H1 (cell line): Measurements from ENCODE around the gene TOP3B. TPM values are rescaled to one million over a fixed set of nuclear protein-coding genes. Genes with fewer than 3 reads are reported as not detected.
A peak's percentile ranks its signal among the peaks of the same experiment; 100 is the strongest.

Experiments used
- ATF3 ChIP-seq: IDR thresholded peaks from 2 replicates; pipeline ENCODE4 v1.6.1; 2011; ENCODE audit warnings: low read depth, mild to moderate bottlenecking, low read length; ENCODE audit not compliant: insufficient read depth
- BCL11A ChIP-seq, 2 experiments: IDR thresholded peaks; one replicate each; pipeline ENCODE4 v1.6.1; 2011; ENCODE audit warnings: low read depth in 2 of 2, low read length in 2 of 2, mild to moderate bottlenecking in 2 of 2
- CBX5 ChIP-seq: fragments of 300-800, 300-1000 bp; sonication (generic); IDR thresholded peaks from 2 replicates; pipeline ENCODE4 v1.7.1; 2016; ENCODE audit warnings: antibody characterized with exemption, low read length, low read depth
- E2F6 ChIP-seq: IDR thresholded peaks from 2 replicates; pipeline ENCODE4 v1.6.1; 2012; ENCODE audit warnings: inconsistent platforms
- EGR1 ChIP-seq: IDR thresholded peaks from 2 replicates; pipeline ENCODE4 v1.6.1; 2011; ENCODE audit warnings: low read depth, low read length, borderline replicate concordance
- GTF2F1 ChIP-seq: IDR thresholded peaks from 2 replicates; pipeline ENCODE4 v1.6.1; 2012; ENCODE audit warnings: low read depth, low read length, improper control_type of control experiment, borderline replicate concordance
- KDM1A ChIP-seq: fragments of 200-600, 300-600 bp; sonication (generic); IDR thresholded peaks from 2 replicates; pipeline ENCODE4 v1.7.1; 2016; ENCODE audit warnings: mild to moderate bottlenecking, low read length, borderline replicate concordance
- MAFK ChIP-seq: IDR thresholded peaks from 2 replicates; pipeline ENCODE4 v1.6.1; 2012; ENCODE audit warnings: low read depth, mild to moderate bottlenecking, improper control_type of control experiment, low read length
- NANOG ChIP-seq: IDR thresholded peaks from 2 replicates; pipeline ENCODE4 v1.6.1; 2011; ENCODE audit warnings: low read length, low read depth, mild to moderate bottlenecking, inconsistent platforms; ENCODE audit not compliant: insufficient read depth, poor library complexity, severe bottlenecking
- PHF8 ChIP-seq: fragments of 200-600 bp; sonication (generic); conservative IDR thresholded peaks from 2 replicates; pipeline ENCODE4 v1.7.1; 2012; ENCODE audit warnings: low read depth, mild to moderate bottlenecking, inconsistent platforms, low read length, moderate library complexity
- POLR2A ChIP-seq, 2 experiments: IDR thresholded peaks; 1 replicate in 1 of 2; 2 replicates in 1 of 2; pipeline ENCODE4 v1.6.1; 2011; ENCODE audit warnings: low read depth in 2 of 2, low read length in 2 of 2, mild to moderate bottlenecking in 2 of 2; ENCODE audit errors: control extremely low read depth in 1 of 2
- POU5F1 ChIP-seq: IDR thresholded peaks from 2 replicates; pipeline ENCODE4 v1.6.1; 2011; ENCODE audit warnings: low read depth, mild to moderate bottlenecking, low read length, moderate library complexity
- RAD21 ChIP-seq, 2 experiments: IDR thresholded peaks in 1 of 2; conservative IDR thresholded peaks in 1 of 2; 2 replicates each; pipeline ENCODE4 v1.6.1; 2011; ENCODE audit warnings: low read depth in 2 of 2, low read length in 2 of 2, improper control_type of control experiment in 1 of 2, inconsistent platforms in 1 of 2, mild to moderate bottlenecking in 1 of 2, moderate library complexity in 1 of 2
- RNF2 ChIP-seq: fragments of 200-900, 300-1000 bp; sonication (generic); IDR thresholded peaks from 2 replicates; pipeline ENCODE4 v1.7.1; 2016; ENCODE audit warnings: borderline replicate concordance, low read depth, mild to moderate bottlenecking, antibody characterized with exemption, low read length; ENCODE audit not compliant: poor library complexity, severe bottlenecking; ENCODE audit errors: missing control alignments
- SIN3A ChIP-seq, 2 experiments: IDR thresholded peaks in 1 of 2; conservative IDR thresholded peaks in 1 of 2; 2 replicates each; pipeline ENCODE4 v1.6.1; 2011 to 2012; ENCODE audit warnings: low read length in 2 of 2, improper control_type of control experiment in 1 of 2, low read depth in 1 of 2, mild to moderate bottlenecking in 1 of 2
- SIRT6 ChIP-seq: IDR thresholded peaks from one replicate; pipeline ENCODE4 v1.7.1; 2012; ENCODE audit warnings: low read length, inconsistent platforms
- SP2 ChIP-seq: IDR thresholded peaks from 2 replicates; pipeline ENCODE4 v1.6.1; 2012; ENCODE audit warnings: mild to moderate bottlenecking, low read length, inconsistent platforms
- SP4 ChIP-seq: IDR thresholded peaks from 2 replicates; pipeline ENCODE4 v1.6.1; 2012; ENCODE audit warnings: low read length, inconsistent platforms
- SUZ12 ChIP-seq: fragments of 200-600 bp; sonication (generic); IDR thresholded peaks from 2 replicates; pipeline ENCODE4 v1.6.1; 2012; ENCODE audit warnings: mild to moderate bottlenecking, inconsistent platforms, low read length, moderate library complexity, mixed read lengths
- TAF1 ChIP-seq: IDR thresholded peaks from 2 replicates; pipeline ENCODE4 v1.6.1; 2011; ENCODE audit warnings: mild to moderate bottlenecking, low read depth, low read length
- TBP ChIP-seq: IDR thresholded peaks from 2 replicates; pipeline ENCODE4 v1.6.1; 2011; ENCODE audit warnings: low read depth, low read length, improper control_type of control experiment
- YY1 ChIP-seq: IDR thresholded peaks from 2 replicates; pipeline ENCODE4 v1.6.1; 2011; ENCODE audit warnings: low read depth, mild to moderate bottlenecking, low read length
- ZNF274 ChIP-seq: IDR thresholded peaks from 2 replicates; pipeline ENCODE4 v1.7.0; 2012; ENCODE audit warnings: low read length, borderline replicate concordance; ENCODE audit errors: extremely low read depth
- polyA plus RNA-seq, 7 experiments: library from polyadenylated mRNA; depleted of rRNA in 3 of 7; stranded (reverse) in 5 of 7; unstranded in 2 of 7; fragments of >200 nt in 5 of 7; fragments of 200-250 nt in 2 of 7; gene quantifications; 1 replicate in 5 of 7; 2 replicates in 1 of 7; 4 replicates in 1 of 7; pipeline versions ENCODE4 v1.2.1 to v1.2.3, GENCODE V29; 2011 to 2013; ENCODE audit warnings: missing spikeins in 2 of 7, mixed read lengths in 2 of 7
- total RNA-seq: library from RNA; stranded (reverse); fragmentation: NEBNext Ultra II Directional; extraction: Animal tissue kit (Norgen Biotek cat#: 25700); gene quantifications from 2 replicates; pipeline ENCODE4 v1.2.1, GENCODE V29; 2021

TOP3B gene
- total and polyA plus RNA-seq, 2 of the 8 experiments (the other 6 are each of a cell fraction or from before 2014, with no cell fraction given), result 30.4 to 52.8 TPM

GRCh38 chr22:21982338-21982965 lies at the start of gene TOP3B (continued):
- no peak for TF ChIP-seq ATF3
- TF ChIP-seq SIN3A (conservative IDR thresholded peaks at IDR 0.05 in 1 of 2, IDR thresholded peaks at IDR 0.05 in 1 of 2; ENCODE audit: low read depth in 1 of 2, low read length in 2 of 2), result peak; percentile 8 to 74; a peak in 2 of 4 replicates
- TF ChIP-seq SP2, result no peak
- no peak for TF ChIP-seq KDM1A
- peak; percentile 98 for TF ChIP-seq PHF8
- TF ChIP-seq TAF1, result peak; percentile 97
- TF ChIP-seq POU5F1, result no peak
- TF ChIP-seq E2F6, result peak; percentile 31; the same call in 1 of the 2 replicates
- TF ChIP-seq TBP, result peak; percentile 91
- no peak for TF ChIP-seq CBX5
- no peak for TF ChIP-seq MAFK
- peak; percentile 67; the same call in 1 of the 2 replicates for TF ChIP-seq EGR1
- TF ChIP-seq SP4, result no peak
- TF ChIP-seq ZNF274, result no peak
- TF ChIP-seq SUZ12, result no peak
- TF ChIP-seq BCL11A (IDR thresholded peaks at IDR 0.05; ENCODE audit: low read depth in 2 of 2, low read length in 2 of 2), result no peak
- TF ChIP-seq RAD21 (IDR thresholded peaks at IDR 0.05 in 1 of 2, conservative IDR thresholded peaks at IDR 0.05 in 1 of 2; ENCODE audit: low read depth in 2 of 2, low read length in 2 of 2), result no peak
- TF ChIP-seq POLR2A (IDR thresholded peaks at IDR 0.05; ENCODE audit: control extremely low read depth in 1 of 2, low read depth in 2 of 2, low read length in 2 of 2), result peak in 1 of 2 experiments; percentile 93; a peak in 2 of 3 replicates
- TF ChIP-seq YY1, result peak; percentile 71
- TF ChIP-seq SIRT6, result no peak
- TF ChIP-seq GTF2F1, result peak; percentile 37; the same call in 1 of the 2 replicates
- TF ChIP-seq RNF2, result no peak
- peak; percentile 57 for TF ChIP-seq NANOG
